Neural cell (in vitro differentiated cells): ENCODE data around the gene ADGRE2. TPM values are rescaled to one million over a fixed set of nuclear protein-coding genes. Genes with fewer than 3 reads are reported as not detected.
"Not testable (repeated sequence)": the region's sequence is repeated elsewhere in the genome, so short reads cannot be mapped to it uniquely, and the experiment has no call there.

ENCODE experiments used
- H2AFZ ChIP-seq: fragments of 200-600, 300-800 bp; sonication (generic), shearing (Covaris generic); 2 replicates; pipeline ENCODE4 v1.6.0; 2014; ENCODE audit warnings: low read depth, mild to moderate bottlenecking, antibody characterized with exemption, low read length, moderate library complexity
- H3F3A ChIP-seq: fragments of 200-600 bp; shearing (Covaris generic); 2 replicates; pipeline ENCODE4 v1.6.1; 2016; ENCODE audit warnings: mild to moderate bottlenecking, moderate library complexity, mixed read lengths, antibody characterized with exemption, low read length; ENCODE audit not compliant: insufficient read depth, poor library complexity, severe bottlenecking
- H3K27ac ChIP-seq: fragments of 200-600, 300-800 bp; sonication (generic), shearing (Covaris generic); 2 replicates; pipeline ENCODE4 v1.5.1; 2014; ENCODE audit warnings: mild to moderate bottlenecking, low read length, moderate library complexity
- H3K27me3 ChIP-seq: fragments of 300-800, 200-600 bp; sonication (generic), shearing (Covaris generic); 2 replicates; pipeline ENCODE4 v1.6.0; 2014; ENCODE audit warnings: mild to moderate bottlenecking, low read depth, low read length, moderate library complexity; ENCODE audit not compliant: insufficient read depth
- H3K36me3 ChIP-seq: fragments of 300-800, 200-600 bp; sonication (generic), shearing (Covaris generic); 2 replicates; pipeline ENCODE4 v1.5.1; 2014; ENCODE audit warnings: mild to moderate bottlenecking, antibody characterized with exemption, low read length, moderate library complexity; ENCODE audit not compliant: insufficient read depth
- H3K4me2 ChIP-seq: fragments of 300-800, 200-600 bp; sonication (generic), shearing (Covaris generic); 2 replicates; pipeline ENCODE4 v1.6.0; 2014; ENCODE audit warnings: mild to moderate bottlenecking, low read length
- H3K4me3 ChIP-seq: fragments of 300-800, 200-600 bp; sonication (generic), shearing (Covaris generic); 2 replicates; pipeline ENCODE4 v1.5.1; 2014; ENCODE audit warnings: mild to moderate bottlenecking, low read length, moderate library complexity
- H3K79me2 ChIP-seq: fragments of 200-600 bp; shearing (Covaris generic); replicated peaks from 2 replicates; pipeline ENCODE4 v1.6.0; 2014; ENCODE audit warnings: mild to moderate bottlenecking, low read length, moderate library complexity; ENCODE audit not compliant: insufficient read depth
- H3K9ac ChIP-seq: fragments of 300-800, 200-600 bp; sonication (generic), shearing (Covaris generic); 2 replicates; pipeline ENCODE4 v1.6.1; 2016; ENCODE audit warnings: mild to moderate bottlenecking, low read length, mixed read lengths
- H3K9me2 ChIP-seq: fragments of 200-600 bp; shearing (Covaris generic); 2 replicates; pipeline ENCODE4 v1.6.1; 2016; ENCODE audit warnings: mild to moderate bottlenecking, low read length, mixed read lengths; ENCODE audit not compliant: insufficient read depth
- H3K9me3 ChIP-seq: fragments of 200-600, 300-800 bp; sonication (generic), shearing (Covaris generic); 2 replicates; pipeline ENCODE4 v1.6.1; 2016; ENCODE audit warnings: mild to moderate bottlenecking, mixed run types, low read length, moderate library complexity, mixed read lengths
- H4K20me1 ChIP-seq: fragments of 200-600 bp; shearing (Covaris generic); 2 replicates; pipeline ENCODE4 v1.6.1; 2016; ENCODE audit warnings: mild to moderate bottlenecking, mixed run types; ENCODE audit not compliant: insufficient read depth
- EP300 ChIP-seq: fragments of 450-650 bp; conservative IDR thresholded peaks from 2 replicates; pipeline ENCODE4 v1.6.1; 2014; ENCODE audit warnings: antibody characterized with exemption, mild to moderate bottlenecking, moderate library complexity; ENCODE audit not compliant: poor library complexity, severe bottlenecking
- EZH2 ChIP-seq: fragments of 200-600, 300-800 bp; shearing (Covaris generic), sonication (generic); IDR thresholded peaks from 2 replicates; pipeline ENCODE4 v1.6.1; 2014; ENCODE audit warnings: antibody characterized with exemption, low read length, borderline replicate concordance, mild to moderate bottlenecking; ENCODE audit not compliant: insufficient read depth, poor library complexity, severe bottlenecking
- MXI1 ChIP-seq: fragments of 450-650 bp; conservative IDR thresholded peaks from 2 replicates; pipeline ENCODE4 v1.6.1; 2014; ENCODE audit warnings: antibody characterized with exemption, mild to moderate bottlenecking; ENCODE audit not compliant: poor library complexity, severe bottlenecking
- POLR2AphosphoS5 ChIP-seq: IDR thresholded peaks from 2 replicates; pipeline ENCODE4 v1.6.1; 2012
- RAD21 ChIP-seq: fragments of 450-650 bp; conservative IDR thresholded peaks from 2 replicates; pipeline ENCODE4 v1.6.1; 2014; ENCODE audit warnings: antibody characterized with exemption, mild to moderate bottlenecking, moderate library complexity
- SMC3 ChIP-seq: fragments of 450-650 bp; conservative IDR thresholded peaks from 2 replicates; pipeline ENCODE4 v1.6.1; 2014; ENCODE audit warnings: antibody characterized with exemption, mild to moderate bottlenecking, moderate library complexity; ENCODE audit not compliant: poor library complexity
- TAF1 ChIP-seq: IDR thresholded peaks from 2 replicates; pipeline ENCODE4 v1.6.1; 2012; ENCODE audit warnings: low read depth
- polyA minus RNA-seq: library from RNA; depleted of rRNA, polyadenylated mRNA; stranded (reverse); fragments of >200 nt; gene quantifications from 2 replicates; pipeline ENCODE4 v1.2.3, GENCODE V29; 2014
- polyA plus RNA-seq: library from polyadenylated mRNA; depleted of rRNA; stranded (reverse); fragments of >200 nt; gene quantifications from 2 replicates; pipeline ENCODE4 v1.2.3, GENCODE V29; 2014
- TF ChIP-seq, protein P1 (sequence below): IDR thresholded peaks from 2 replicates; pipeline ENCODE4 v1.6.1; 2012; ENCODE audit warnings: borderline replicate concordance
- TF ChIP-seq, protein P2 (sequence below): fragments of 450-650 bp; IDR thresholded peaks from 2 replicates; pipeline ENCODE4 v1.5.1; 2014; ENCODE audit warnings: antibody characterized with exemption, mild to moderate bottlenecking, moderate library complexity; ENCODE audit not compliant: poor library complexity, severe bottlenecking

Gene ADGRE2
- polyA plus RNA-seq (not detected in 2 replicates), polyA minus RNA-seq (not detected in 2 replicates)

DNA sequence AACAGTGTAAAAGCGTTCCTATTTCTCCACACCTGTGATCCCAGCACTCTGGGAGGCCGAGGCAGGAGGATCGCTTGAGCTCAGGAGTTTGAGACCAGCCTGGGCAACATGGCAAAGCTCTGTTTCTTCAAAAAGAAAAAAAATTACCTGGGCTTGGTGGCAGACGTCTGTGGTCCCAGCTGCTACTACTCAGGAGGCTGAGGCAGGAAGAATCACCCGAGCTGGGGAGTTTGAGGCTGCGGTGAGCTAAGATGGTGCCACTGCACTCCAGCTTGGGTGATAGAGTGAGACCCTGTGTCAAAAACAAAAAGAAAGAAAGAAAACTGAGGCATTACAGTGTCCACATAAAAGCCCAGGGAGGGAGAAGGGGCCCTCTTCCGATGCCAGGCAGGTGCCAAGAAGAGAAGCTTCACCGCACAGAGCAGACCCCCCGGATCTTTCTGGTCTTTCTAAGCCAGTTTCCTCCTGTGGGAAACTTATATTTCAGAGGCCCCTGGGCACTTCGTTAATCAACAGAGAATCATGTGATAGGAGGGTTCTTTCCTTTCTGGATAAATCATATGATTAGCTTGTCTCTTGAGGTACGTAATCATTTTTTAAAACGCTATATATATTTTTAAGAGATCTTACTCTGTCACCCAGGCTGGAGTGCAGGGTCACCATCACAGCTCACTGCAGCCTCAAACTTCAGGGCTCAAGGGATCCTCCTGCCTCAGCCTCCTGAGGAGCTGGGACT, at the start of gene ADGRE2:
ADGRE2 (minus strand) TSS at position 451 of the 736 bp plus-strand sequence. CDS start 1,804 bp downstream, outside the sequence.
- not testable (repeated sequence) for H3K4me2 ChIP-seq, H3K79me2 ChIP-seq, H3K9me3 ChIP-seq, H3K4me3 ChIP-seq, H3F3A ChIP-seq, H3K9me2 ChIP-seq, H2AFZ ChIP-seq, H4K20me1 ChIP-seq, H3K27ac ChIP-seq, H3K9ac ChIP-seq, H3K36me3 ChIP-seq
- peaks cover 14% of the 10 kb centered on the region for H3K27me3 ChIP-seq

DNA sequence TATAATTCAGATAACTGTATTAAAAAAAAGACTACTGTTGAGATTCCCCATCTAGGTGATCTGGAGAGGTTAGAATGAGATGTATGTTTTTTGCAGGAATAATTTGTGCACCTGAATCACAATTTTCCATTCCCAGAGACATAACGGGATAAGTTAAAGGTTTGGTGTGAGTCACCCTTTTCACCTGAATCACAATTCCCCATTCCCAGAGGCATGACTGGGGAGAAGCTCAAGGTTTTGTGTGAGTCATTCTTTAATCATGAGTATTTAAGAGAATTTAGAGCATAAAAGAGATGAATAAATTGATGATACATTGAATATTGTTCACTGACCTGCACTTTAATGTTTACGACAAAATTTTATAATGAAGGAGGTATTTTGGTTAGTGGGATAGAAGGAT, 47.6 kb upstream of the ADGRE2 start:
- H2AFZ ChIP-seq = no peak overlapping the region
- H3K4me2 ChIP-seq = no peak overlapping the region
- no peaks in the 10 kb centered on the region for H3F3A ChIP-seq
- no peaks in the 10 kb centered on the region for H4K20me1 ChIP-seq
- H3K4me3 ChIP-seq = no peak overlapping the region
- H3K9me3 ChIP-seq = no peaks in the 10 kb centered on the region
- no peaks in the 10 kb centered on the region for H3K9me2 ChIP-seq
- no peaks in the 10 kb centered on the region for H3K79me2 ChIP-seq
- TF ChIP-seq SMC3 (no peak), POLR2AphosphoS5 (no peak), TAF1 (no peak), MXI1 (no peak), EZH2 (no peak), RAD21 (no peak), EP300 (no peak)
- TF ChIP-seq, protein P1, sequence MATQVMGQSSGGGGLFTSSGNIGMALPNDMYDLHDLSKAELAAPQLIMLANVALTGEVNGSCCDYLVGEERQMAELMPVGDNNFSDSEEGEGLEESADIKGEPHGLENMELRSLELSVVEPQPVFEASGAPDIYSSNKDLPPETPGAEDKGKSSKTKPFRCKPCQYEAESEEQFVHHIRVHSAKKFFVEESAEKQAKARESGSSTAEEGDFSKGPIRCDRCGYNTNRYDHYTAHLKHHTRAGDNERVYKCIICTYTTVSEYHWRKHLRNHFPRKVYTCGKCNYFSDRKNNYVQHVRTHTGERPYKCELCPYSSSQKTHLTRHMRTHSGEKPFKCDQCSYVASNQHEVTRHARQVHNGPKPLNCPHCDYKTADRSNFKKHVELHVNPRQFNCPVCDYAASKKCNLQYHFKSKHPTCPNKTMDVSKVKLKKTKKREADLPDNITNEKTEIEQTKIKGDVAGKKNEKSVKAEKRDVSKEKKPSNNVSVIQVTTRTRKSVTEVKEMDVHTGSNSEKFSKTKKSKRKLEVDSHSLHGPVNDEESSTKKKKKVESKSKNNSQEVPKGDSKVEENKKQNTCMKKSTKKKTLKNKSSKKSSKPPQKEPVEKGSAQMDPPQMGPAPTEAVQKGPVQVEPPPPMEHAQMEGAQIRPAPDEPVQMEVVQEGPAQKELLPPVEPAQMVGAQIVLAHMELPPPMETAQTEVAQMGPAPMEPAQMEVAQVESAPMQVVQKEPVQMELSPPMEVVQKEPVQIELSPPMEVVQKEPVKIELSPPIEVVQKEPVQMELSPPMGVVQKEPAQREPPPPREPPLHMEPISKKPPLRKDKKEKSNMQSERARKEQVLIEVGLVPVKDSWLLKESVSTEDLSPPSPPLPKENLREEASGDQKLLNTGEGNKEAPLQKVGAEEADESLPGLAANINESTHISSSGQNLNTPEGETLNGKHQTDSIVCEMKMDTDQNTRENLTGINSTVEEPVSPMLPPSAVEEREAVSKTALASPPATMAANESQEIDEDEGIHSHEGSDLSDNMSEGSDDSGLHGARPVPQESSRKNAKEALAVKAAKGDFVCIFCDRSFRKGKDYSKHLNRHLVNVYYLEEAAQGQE = no peak
- TF ChIP-seq, protein P2, sequence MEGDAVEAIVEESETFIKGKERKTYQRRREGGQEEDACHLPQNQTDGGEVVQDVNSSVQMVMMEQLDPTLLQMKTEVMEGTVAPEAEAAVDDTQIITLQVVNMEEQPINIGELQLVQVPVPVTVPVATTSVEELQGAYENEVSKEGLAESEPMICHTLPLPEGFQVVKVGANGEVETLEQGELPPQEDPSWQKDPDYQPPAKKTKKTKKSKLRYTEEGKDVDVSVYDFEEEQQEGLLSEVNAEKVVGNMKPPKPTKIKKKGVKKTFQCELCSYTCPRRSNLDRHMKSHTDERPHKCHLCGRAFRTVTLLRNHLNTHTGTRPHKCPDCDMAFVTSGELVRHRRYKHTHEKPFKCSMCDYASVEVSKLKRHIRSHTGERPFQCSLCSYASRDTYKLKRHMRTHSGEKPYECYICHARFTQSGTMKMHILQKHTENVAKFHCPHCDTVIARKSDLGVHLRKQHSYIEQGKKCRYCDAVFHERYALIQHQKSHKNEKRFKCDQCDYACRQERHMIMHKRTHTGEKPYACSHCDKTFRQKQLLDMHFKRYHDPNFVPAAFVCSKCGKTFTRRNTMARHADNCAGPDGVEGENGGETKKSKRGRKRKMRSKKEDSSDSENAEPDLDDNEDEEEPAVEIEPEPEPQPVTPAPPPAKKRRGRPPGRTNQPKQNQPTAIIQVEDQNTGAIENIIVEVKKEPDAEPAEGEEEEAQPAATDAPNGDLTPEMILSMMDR = no peak
- H3K9ac ChIP-seq = no peak overlapping the region
- H3K36me3 ChIP-seq = no peaks in the 10 kb centered on the region
- H3K27ac ChIP-seq = no peak overlapping the region
- H3K27me3 ChIP-seq = no peaks in the 10 kb centered on the region
